Neural cell (in vitro differentiated cells): Measurements from ENCODE around the gene CPNE5. TPM values are rescaled to one million over a fixed set of nuclear protein-coding genes. Genes with fewer than 3 reads are reported as not detected.

ENCODE experiments used
- H2AFZ ChIP-seq: fragments of 200-600, 300-800 bp; sonication (generic), shearing (Covaris generic); 2 replicates; pipeline ENCODE4 v1.6.0; 2014; ENCODE audit warnings: low read depth, mild to moderate bottlenecking, antibody characterized with exemption, low read length, moderate library complexity
- H3F3A ChIP-seq: fragments of 200-600 bp; shearing (Covaris generic); 2 replicates; pipeline ENCODE4 v1.6.1; 2016; ENCODE audit warnings: mild to moderate bottlenecking, moderate library complexity, mixed read lengths, antibody characterized with exemption, low read length; ENCODE audit not compliant: insufficient read depth, poor library complexity, severe bottlenecking
- H3K27ac ChIP-seq: fragments of 200-600, 300-800 bp; sonication (generic), shearing (Covaris generic); 2 replicates; pipeline ENCODE4 v1.5.1; 2014; ENCODE audit warnings: mild to moderate bottlenecking, low read length, moderate library complexity
- H3K27me3 ChIP-seq: fragments of 300-800, 200-600 bp; sonication (generic), shearing (Covaris generic); 2 replicates; pipeline ENCODE4 v1.6.0; 2014; ENCODE audit warnings: mild to moderate bottlenecking, low read depth, low read length, moderate library complexity; ENCODE audit not compliant: insufficient read depth
- H3K36me3 ChIP-seq: fragments of 300-800, 200-600 bp; sonication (generic), shearing (Covaris generic); 2 replicates; pipeline ENCODE4 v1.5.1; 2014; ENCODE audit warnings: mild to moderate bottlenecking, antibody characterized with exemption, low read length, moderate library complexity; ENCODE audit not compliant: insufficient read depth
- H3K4me2 ChIP-seq: fragments of 300-800, 200-600 bp; sonication (generic), shearing (Covaris generic); 2 replicates; pipeline ENCODE4 v1.6.0; 2014; ENCODE audit warnings: mild to moderate bottlenecking, low read length
- H3K4me3 ChIP-seq: fragments of 300-800, 200-600 bp; sonication (generic), shearing (Covaris generic); 2 replicates; pipeline ENCODE4 v1.5.1; 2014; ENCODE audit warnings: mild to moderate bottlenecking, low read length, moderate library complexity
- H3K79me2 ChIP-seq: fragments of 200-600 bp; shearing (Covaris generic); replicated peaks from 2 replicates; pipeline ENCODE4 v1.6.0; 2014; ENCODE audit warnings: mild to moderate bottlenecking, low read length, moderate library complexity; ENCODE audit not compliant: insufficient read depth
- H3K9ac ChIP-seq: fragments of 300-800, 200-600 bp; sonication (generic), shearing (Covaris generic); 2 replicates; pipeline ENCODE4 v1.6.1; 2016; ENCODE audit warnings: mild to moderate bottlenecking, low read length, mixed read lengths
- H3K9me2 ChIP-seq: fragments of 200-600 bp; shearing (Covaris generic); 2 replicates; pipeline ENCODE4 v1.6.1; 2016; ENCODE audit warnings: mild to moderate bottlenecking, low read length, mixed read lengths; ENCODE audit not compliant: insufficient read depth
- H3K9me3 ChIP-seq: fragments of 200-600, 300-800 bp; sonication (generic), shearing (Covaris generic); 2 replicates; pipeline ENCODE4 v1.6.1; 2016; ENCODE audit warnings: mild to moderate bottlenecking, mixed run types, low read length, moderate library complexity, mixed read lengths
- H4K20me1 ChIP-seq: fragments of 200-600 bp; shearing (Covaris generic); 2 replicates; pipeline ENCODE4 v1.6.1; 2016; ENCODE audit warnings: mild to moderate bottlenecking, mixed run types; ENCODE audit not compliant: insufficient read depth
- EP300 ChIP-seq: fragments of 450-650 bp; conservative IDR thresholded peaks from 2 replicates; pipeline ENCODE4 v1.6.1; 2014; ENCODE audit warnings: antibody characterized with exemption, mild to moderate bottlenecking, moderate library complexity; ENCODE audit not compliant: poor library complexity, severe bottlenecking
- EZH2 ChIP-seq: fragments of 200-600, 300-800 bp; shearing (Covaris generic), sonication (generic); IDR thresholded peaks from 2 replicates; pipeline ENCODE4 v1.6.1; 2014; ENCODE audit warnings: antibody characterized with exemption, low read length, borderline replicate concordance, mild to moderate bottlenecking; ENCODE audit not compliant: insufficient read depth, poor library complexity, severe bottlenecking
- MXI1 ChIP-seq: fragments of 450-650 bp; conservative IDR thresholded peaks from 2 replicates; pipeline ENCODE4 v1.6.1; 2014; ENCODE audit warnings: antibody characterized with exemption, mild to moderate bottlenecking; ENCODE audit not compliant: poor library complexity, severe bottlenecking
- POLR2AphosphoS5 ChIP-seq: IDR thresholded peaks from 2 replicates; pipeline ENCODE4 v1.6.1; 2012
- RAD21 ChIP-seq: fragments of 450-650 bp; conservative IDR thresholded peaks from 2 replicates; pipeline ENCODE4 v1.6.1; 2014; ENCODE audit warnings: antibody characterized with exemption, mild to moderate bottlenecking, moderate library complexity
- SMC3 ChIP-seq: fragments of 450-650 bp; conservative IDR thresholded peaks from 2 replicates; pipeline ENCODE4 v1.6.1; 2014; ENCODE audit warnings: antibody characterized with exemption, mild to moderate bottlenecking, moderate library complexity; ENCODE audit not compliant: poor library complexity
- TAF1 ChIP-seq: IDR thresholded peaks from 2 replicates; pipeline ENCODE4 v1.6.1; 2012; ENCODE audit warnings: low read depth
- polyA plus RNA-seq: library from polyadenylated mRNA; depleted of rRNA; stranded (reverse); fragments of >200 nt; gene quantifications from 2 replicates; pipeline ENCODE4 v1.2.3, GENCODE V29; 2014
- TF ChIP-seq, protein P1 (sequence below): IDR thresholded peaks from 2 replicates; pipeline ENCODE4 v1.6.1; 2012; ENCODE audit warnings: borderline replicate concordance
- TF ChIP-seq, protein P2 (sequence below): fragments of 450-650 bp; IDR thresholded peaks from 2 replicates; pipeline ENCODE4 v1.5.1; 2014; ENCODE audit warnings: antibody characterized with exemption, mild to moderate bottlenecking, moderate library complexity; ENCODE audit not compliant: poor library complexity, severe bottlenecking

Gene CPNE5
- polyA plus RNA-seq, 1 donor from 2014 or later: 8.7 TPM

DNA sequence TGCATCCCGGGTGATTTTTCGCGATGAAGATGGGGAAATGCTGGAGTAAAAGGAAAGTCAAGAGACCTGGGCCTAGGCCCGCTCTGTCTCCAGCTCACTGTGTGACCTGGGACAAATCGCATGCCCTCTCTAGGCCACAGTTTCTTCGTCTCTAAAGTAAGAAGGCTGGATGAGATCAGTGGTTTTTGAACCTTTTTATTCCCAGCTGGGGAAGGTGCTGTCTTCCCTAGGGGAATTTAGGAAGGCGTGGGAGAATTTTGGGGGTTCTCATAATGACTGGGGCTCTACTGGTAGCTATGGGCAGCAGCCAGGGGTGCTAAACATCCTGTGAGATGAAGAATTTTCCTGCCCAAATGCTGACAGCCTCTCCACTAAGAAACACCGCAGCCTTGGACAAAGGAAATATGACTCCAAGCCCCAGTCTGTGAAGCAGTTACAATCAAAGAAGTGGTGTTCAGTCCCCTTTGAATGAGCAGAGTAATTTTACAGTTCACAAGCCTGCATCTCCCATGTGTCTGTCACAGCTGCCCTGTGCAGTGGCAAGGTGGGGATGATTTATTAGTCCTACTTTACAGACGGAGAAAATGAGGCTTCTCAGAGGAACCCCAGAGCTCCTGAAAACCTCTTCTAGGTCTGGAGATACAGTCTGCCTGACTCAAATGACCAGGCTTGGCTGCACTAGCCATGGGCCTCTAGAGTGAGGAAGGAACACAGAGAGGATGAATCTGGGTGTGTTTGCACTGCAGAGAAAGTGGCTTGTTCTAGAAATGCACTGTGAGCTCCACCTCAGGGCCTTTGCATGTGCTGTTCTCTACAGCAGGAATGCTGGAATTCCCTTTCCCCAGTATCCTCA, 84.4 kb downstream of the CPNE5 start:
- no peaks in the 10 kb centered on the region for H3K9me3 ChIP-seq
- TF ChIP-seq RAD21 (no peak), MXI1 (no peak), EP300 (no peak), SMC3 (no peak), EZH2 (no peak), TAF1 (no peak), POLR2AphosphoS5 (no peak)
- TF ChIP-seq, protein P1, sequence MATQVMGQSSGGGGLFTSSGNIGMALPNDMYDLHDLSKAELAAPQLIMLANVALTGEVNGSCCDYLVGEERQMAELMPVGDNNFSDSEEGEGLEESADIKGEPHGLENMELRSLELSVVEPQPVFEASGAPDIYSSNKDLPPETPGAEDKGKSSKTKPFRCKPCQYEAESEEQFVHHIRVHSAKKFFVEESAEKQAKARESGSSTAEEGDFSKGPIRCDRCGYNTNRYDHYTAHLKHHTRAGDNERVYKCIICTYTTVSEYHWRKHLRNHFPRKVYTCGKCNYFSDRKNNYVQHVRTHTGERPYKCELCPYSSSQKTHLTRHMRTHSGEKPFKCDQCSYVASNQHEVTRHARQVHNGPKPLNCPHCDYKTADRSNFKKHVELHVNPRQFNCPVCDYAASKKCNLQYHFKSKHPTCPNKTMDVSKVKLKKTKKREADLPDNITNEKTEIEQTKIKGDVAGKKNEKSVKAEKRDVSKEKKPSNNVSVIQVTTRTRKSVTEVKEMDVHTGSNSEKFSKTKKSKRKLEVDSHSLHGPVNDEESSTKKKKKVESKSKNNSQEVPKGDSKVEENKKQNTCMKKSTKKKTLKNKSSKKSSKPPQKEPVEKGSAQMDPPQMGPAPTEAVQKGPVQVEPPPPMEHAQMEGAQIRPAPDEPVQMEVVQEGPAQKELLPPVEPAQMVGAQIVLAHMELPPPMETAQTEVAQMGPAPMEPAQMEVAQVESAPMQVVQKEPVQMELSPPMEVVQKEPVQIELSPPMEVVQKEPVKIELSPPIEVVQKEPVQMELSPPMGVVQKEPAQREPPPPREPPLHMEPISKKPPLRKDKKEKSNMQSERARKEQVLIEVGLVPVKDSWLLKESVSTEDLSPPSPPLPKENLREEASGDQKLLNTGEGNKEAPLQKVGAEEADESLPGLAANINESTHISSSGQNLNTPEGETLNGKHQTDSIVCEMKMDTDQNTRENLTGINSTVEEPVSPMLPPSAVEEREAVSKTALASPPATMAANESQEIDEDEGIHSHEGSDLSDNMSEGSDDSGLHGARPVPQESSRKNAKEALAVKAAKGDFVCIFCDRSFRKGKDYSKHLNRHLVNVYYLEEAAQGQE: no peak
- TF ChIP-seq, protein P2, sequence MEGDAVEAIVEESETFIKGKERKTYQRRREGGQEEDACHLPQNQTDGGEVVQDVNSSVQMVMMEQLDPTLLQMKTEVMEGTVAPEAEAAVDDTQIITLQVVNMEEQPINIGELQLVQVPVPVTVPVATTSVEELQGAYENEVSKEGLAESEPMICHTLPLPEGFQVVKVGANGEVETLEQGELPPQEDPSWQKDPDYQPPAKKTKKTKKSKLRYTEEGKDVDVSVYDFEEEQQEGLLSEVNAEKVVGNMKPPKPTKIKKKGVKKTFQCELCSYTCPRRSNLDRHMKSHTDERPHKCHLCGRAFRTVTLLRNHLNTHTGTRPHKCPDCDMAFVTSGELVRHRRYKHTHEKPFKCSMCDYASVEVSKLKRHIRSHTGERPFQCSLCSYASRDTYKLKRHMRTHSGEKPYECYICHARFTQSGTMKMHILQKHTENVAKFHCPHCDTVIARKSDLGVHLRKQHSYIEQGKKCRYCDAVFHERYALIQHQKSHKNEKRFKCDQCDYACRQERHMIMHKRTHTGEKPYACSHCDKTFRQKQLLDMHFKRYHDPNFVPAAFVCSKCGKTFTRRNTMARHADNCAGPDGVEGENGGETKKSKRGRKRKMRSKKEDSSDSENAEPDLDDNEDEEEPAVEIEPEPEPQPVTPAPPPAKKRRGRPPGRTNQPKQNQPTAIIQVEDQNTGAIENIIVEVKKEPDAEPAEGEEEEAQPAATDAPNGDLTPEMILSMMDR: no peak
- H3K27ac ChIP-seq: no peak overlapping the region
- no peaks in the 10 kb centered on the region for H3K79me2 ChIP-seq
- H3K4me2 ChIP-seq: no peak overlapping the region
- no peak overlapping the region for H3K4me3 ChIP-seq
- no peaks in the 10 kb centered on the region for H3K27me3 ChIP-seq
- no peak overlapping the region for H3K9ac ChIP-seq
- no peaks in the 10 kb centered on the region for H3K36me3 ChIP-seq
- no peaks in the 10 kb centered on the region for H4K20me1 ChIP-seq
- no peaks in the 10 kb centered on the region for H3F3A ChIP-seq
- H3K9me2 ChIP-seq: no peaks in the 10 kb centered on the region
- no peak overlapping the region for H2AFZ ChIP-seq

GRCh38 chr6:36753671-36754405, 85.4 kb downstream of the CPNE5 start:
- Histone ChIP-seq H3K9me2 (no peaks in the 10 kb centered on the region), H3K4me2 (no peak overlapping the region), H3K79me2 (no peaks in the 10 kb centered on the region), H3K9ac (no peak overlapping the region), H4K20me1 (no peaks in the 10 kb centered on the region), H3F3A (no peaks in the 10 kb centered on the region), H3K4me3 (no peak overlapping the region), H2AFZ (no peak overlapping the region), H3K9me3 (no peaks in the 10 kb centered on the region), H3K27me3 (no peaks in the 10 kb centered on the region), H3K36me3 (no peaks in the 10 kb centered on the region), H3K27ac (no peak overlapping the region)
- TF ChIP-seq TAF1 (no peak), EP300 (no peak), EZH2 (no peak), POLR2AphosphoS5 (no peak), RAD21 (no peak), MXI1 (no peak), SMC3 (no peak)
- TF ChIP-seq, protein P1: no peak
- TF ChIP-seq, protein P2: no peak
